Limb (tissue), 2 donors: Measurements from ENCODE around the gene SCAMP4.
A peak's percentile ranks its signal among the peaks of the same experiment; 100 is the strongest.
"Not testable (repeated sequence)": the region's sequence is repeated elsewhere in the genome, so short reads cannot be mapped to it uniquely, and the experiment has no call there.

Source experiments
- DNase-seq, 2 donors: peaks; one replicate each; pipeline ENCODE4 v3.0.0-alpha.2; 2016; ENCODE audit errors: extremely low spot score in 2 of 2

The SCAMP4 gene

DNA sequence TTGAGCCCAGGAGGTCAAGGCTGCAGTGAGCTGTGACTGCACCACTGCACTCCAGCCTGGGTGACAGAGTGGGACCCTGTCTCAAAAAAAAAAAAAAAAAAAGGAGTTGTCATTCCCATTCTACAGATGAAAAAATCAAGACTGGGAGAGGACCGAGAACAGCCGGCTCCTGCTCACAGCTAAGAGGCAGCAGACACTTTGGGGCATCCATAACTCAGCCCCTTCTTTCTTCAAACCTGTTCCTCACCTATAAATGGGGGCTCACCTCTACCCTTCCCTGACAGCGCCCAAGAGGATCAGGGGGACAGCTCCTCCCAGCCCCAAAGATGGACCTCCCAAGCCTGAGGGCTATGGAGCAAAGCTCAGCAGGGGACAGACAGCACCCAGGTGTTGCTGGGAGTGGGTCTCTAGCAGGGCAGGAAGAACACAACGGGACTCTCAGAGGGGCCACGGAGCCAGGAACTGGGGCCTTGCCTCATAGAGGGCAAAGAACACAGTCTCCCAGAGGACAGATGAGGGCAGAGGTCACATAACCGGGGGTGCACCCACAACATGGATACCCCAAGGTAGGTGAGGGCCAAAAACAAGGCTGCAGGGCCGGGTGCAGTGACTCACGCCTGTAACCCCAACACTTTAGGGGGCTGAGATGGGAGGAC, 38.4 kb upstream of the SCAMP4 start:
- no peak for DNase-seq

DNA sequence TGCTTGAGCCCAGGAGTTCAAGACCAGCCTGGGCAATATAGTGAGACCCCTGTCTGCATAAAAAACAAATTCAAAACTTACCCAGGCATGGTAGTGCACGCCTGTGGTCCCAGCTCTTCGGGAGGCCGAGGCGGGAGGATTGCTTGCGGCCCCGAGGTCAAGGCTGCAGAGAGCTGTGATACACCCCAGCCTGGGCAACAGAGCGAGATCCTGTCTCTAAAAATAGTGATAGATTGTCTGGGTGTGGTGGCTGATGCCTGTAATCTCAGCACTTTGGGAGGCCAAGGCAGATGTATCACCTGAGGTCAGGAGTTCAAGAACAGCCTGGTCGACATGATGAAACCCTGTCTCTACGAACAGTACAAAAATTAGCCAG, 37.9 kb upstream of the SCAMP4 start:
- DNase-seq: no peak

DNA sequence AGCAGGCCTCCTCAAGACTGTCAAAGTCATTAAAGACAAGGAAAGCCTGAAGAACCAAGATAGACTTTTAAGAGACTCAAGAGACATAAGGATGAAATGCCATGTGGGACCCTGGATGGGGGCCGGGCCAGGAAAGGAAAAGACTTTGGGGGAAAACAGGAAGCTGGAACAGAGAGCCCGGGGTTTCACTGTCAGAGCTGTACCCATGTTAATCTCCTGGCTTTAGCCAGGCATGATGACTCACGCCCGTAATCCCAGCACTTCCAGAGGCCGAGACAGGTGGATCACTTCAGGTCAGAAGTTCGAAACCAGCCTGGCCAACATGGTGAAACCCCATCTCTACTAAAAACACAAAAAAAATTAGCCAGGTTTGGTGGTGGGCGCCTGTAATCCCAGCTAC, 36.2 kb upstream of the SCAMP4 start:
- no peak for DNase-seq

DNA sequence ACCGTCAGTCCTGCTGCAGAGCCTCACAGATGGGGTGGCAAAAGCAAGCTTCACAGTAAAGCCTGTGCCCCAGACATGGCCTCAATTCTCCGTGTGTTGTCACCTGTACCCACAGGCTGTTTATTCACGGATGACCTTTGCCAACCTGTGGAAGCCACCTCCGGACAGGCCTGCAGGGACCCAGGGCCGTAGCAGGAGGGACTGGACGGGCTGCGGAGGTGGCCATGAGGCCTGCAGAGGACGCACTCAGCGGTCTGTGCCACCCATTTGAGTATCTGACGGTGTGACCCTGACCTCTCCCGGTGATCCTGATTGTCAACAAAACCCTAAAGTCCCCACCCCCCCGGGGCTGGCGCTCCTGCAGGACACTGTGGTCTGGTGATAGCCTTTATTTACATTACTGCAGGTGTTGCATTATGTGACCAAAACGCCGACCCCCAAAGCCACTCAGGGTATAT, 34.0 kb upstream of the SCAMP4 start:
- no peak for DNase-seq

DNA sequence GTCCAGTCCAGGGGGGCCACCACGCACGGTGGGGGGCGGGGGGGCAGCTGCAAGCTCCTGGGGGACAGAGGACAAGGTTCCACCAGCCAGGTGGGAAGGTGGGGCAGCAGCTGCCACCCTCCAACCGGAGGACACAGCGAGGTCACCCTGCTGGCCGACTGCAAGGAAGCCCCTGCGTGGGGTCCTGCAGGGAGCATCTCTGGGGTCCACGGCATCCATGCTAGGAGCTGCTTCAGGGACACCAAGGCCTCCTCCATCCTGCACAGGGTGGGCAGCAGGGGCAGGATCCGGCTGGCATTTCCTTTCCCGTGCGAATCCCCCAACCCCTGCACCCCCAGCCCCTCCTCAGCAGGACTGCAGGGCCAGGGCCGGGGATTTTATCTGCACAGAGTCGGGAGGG, 33.6 kb upstream of the SCAMP4 start:
- DNase-seq: no peak

DNA sequence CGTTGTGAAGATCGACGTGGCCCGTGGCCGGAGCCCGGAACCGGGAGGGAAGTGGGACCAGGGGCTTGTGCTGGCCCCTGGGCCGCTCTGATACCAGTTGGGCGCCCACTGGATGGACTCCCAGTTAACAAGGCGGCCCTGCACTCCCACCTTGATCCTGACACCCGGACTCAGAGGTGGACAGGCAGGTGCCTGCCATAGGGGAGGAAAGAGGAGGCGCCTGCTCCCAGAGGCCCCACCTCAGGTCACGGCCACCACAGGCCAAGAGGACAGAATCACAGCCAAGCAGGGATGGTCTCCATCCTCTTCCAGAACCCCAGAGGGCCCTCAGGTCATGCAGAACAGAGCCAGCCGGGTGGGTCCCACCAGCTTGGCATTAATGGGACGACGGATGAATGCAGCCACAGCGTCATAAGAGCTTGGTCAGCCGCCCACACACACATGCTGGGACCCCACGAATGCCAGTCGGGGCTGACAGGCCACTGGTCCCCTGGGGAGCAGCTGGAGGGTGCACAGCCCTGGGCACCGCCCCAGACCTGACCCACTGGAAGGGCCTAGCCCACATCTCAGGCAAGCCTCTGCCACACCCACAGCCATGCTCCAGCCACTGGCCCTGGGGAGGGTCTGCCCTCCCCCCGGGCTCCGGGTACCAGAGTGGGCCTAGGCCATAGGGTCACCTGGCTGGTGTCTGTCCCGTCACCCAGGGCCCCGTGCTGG, 32.2 kb upstream of the SCAMP4 start:
- no peak for DNase-seq

DNA sequence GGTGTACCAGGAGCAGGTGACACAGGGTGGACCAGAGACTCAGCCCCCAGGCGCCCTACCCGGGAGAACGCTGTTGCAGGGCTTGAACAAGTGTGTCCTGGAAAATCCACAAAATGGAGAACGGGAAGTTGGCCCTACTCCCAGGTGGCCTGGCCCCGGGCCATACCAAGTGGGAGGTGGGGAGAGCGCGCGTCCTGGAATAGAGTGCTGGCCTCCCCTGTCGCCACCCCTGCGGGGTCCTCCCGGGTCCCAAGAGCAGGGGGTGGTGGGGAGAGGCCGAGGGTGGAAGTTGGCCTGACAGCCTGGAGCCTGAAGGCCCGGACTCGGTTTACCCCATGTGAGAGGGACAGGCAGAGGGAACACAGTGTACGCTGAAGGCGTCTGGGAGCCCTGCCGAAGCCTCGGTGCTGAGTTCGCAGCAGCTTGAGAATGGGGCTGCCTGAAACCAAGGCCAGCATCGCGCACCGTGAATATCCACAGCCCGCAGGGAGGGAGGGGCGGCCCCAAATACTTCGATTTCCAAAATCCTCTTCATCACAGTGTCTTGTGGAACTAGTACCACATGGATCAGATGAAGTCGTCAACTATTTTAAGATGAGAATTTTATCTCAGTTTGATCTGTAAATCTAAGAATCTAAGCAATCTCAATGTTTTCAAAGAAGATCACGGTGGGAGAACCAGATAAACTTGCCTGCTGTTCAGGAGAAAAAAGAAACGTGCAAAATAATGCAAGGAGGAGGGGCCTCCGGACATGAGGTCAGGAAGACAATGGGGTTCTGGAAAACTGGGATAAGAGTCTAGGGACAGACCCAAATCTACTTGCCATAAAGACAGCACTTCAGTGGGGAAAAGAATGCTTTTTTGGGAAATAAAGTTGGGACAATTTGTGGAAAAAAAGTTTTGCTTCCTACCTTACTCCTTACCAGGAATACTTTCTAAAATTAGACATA, 31.4 kb upstream of the SCAMP4 start:
- no peak for DNase-seq

DNA sequence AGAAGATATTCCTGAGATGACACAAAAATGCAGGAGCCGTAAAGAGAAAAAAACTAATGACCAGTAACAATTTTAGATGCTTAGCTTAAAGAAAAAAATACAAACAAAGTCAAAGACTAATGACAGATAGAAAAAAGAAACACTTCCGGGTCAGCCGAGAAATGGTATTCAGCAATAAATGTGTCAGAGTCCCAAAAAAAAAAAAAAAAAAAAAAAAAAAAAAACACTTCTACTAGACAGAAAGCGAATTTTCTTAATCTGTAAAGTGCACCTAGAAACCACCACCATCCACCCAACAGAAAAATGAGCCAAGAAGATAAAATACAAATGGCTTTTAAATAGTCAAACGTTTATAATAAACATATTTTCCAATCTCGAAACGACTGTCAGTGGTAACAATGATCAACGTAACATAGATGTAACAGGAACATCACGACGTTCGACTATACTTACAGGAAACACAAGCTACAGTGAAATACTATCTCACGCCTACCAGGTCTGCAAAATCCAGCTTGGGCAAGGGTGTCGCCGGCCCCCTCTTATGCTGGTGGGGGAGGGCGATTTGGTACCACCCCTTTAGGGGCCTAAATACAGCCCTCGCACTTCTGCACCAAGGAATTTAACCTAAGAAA, 30.5 kb upstream of the SCAMP4 start:
- no peak for DNase-seq

DNA sequence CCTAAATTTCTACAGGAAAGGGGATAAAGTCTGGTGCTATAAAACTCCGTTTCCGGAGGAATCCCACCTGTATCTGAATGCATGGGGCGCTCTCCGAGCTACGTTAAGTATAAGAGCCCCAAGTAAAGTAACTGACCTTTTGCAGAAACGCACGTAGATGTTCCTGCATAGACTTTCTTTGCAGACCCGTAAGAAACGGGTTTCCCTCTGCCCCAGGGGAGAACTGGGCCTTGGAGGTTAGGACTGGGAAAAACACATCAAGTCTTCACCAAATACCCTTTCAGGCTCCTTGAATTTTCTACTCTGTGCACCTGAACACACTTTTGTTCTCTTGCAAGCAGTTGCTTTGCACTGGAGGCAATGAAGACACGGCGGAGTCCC, 29.9 kb upstream of the SCAMP4 start:
- not testable (repeated sequence) for DNase-seq

DNA sequence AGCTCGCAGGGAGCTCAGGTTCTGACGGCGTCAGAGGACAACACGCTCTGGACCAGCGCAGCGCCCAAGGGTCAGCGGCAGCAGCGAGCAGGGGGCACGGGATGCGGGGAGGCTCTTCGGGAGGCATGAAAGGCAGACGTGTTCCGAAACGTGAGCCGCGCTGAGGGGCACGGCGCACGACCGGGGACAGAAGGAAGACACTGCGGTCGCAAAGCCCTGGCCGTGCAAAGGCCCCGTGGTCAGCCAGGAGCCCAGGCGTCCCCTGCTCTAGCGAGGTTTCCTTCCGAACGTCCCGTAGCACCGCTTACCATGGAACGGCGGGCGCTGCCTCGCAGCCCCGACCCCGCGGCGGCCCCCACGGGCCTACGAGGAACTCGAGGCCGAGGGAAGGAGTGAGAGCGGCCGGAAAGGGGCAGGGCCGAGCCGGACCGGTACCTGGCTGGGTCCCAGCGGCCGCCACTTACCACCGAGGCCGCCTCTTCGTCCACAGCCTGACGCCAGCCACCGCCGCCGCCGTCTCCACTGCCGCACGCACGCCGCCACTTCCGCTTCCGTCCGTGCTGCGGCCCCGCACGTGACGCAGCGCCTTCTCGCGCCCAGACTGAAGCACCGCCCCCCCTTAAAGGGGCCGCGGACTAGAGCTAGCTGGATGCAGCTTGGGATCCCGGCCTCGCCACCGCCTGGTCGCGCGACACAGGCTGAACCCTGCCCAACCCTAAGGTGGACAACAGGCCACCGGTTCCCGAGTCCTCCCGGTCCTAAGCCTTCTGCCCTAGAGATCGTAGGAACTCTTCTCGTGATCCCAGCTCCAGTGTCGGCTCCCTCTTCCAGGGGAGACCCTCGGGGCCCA, 29.3 kb upstream of the SCAMP4 start:
- DNase-seq: peak; percentile 92 to 93

DNA sequence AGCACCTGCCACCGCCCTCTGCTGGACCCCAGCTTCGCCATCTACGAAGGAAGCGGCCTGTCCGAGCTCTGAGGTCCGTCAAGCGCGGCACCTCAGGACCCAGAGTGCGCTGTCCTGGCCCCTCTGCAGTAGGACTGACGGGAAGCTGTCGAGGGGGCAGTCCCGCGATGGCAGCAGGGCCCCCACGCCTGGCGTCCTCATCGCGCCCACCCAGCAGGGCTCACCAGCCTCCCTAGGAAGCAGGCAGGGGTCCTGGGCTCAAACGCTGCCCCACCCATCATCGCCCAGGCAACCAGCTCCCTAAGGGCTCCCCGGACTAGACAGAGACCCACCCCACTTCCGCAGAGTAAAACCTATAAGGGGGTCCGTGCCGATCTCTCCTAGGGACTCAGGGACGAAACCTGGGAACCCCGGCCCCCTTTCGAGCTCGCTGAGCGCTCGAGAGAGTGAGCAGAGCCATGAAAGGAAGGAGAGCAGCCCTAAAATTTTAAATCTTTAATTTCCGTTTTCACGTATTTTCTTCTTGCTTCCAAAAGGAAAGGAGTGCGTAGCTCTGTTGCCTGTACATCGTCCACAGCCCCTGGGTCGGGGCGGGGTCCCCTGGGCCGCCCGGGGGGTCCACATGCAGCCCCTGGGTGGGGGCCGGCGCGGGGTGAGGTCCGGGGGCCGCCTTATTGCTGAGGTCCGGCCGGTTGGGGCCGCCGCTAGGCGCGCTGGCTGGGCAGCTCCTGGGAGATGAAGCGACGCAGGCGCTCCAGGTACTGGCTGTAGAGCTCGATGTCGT, 28.5 kb upstream of the SCAMP4 start:
- not testable (repeated sequence) for DNase-seq

DNA sequence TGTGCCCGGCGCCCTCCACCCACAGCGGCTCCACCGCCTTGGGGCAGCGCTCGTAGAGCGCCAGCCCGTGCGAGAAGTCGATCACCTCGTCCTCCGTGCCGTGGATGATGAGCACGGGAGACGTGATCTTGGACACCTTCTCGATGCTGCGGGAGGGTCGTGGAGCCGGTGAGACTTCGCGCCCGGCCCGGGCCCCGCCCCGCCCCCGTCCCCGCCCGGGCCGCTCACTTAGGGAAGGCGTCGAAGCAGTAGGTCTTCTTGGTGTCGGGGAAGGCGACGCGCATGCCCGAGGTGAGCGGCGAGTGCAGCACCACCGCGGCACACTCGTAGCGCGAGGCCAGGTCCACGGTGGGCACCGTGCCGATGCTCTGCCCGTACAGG, 27.9 kb upstream of the SCAMP4 start:
- not testable (repeated sequence) for DNase-seq

DNA sequence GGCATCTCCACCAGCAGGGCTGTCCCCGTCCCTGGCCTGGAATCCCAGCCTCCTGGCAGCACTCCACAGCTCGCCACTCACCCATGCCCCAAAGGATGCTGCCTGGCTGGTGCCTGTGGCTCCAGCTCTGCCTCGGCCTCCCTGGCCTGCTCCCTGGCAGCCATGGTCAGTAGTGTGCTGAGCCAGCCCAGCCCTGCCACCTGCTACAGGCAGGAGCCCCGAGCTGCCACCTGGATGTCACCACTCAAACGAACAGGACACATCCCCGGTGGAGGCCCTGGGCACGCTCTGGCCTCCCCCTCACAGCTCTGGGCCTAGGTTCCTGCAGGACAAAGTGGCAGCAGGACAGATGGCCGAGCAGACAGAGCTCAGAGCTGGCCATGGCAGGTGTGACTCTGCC, 26.6 kb upstream of the SCAMP4 start:
- DNase-seq: not testable (repeated sequence)

DNA sequence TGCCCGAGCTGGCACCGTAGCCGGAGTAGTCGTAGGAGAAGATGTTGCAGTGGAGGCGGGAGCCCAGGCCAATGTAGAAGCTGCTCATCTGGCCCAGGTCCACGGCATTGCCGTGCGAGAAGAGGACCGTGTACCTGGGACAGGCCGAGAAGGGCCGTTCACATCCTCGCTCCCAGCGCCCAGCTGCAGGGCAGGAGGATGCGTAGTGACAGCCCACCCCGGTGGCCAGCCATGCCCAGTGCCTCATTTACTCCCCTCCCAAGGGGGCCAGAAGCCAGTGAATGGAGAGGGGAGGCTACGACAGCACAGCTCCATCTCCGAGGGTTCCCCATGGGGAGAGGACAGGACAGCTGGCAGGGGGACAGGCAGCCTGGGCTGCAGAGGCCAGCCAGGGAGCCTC, 25.2 kb upstream of the SCAMP4 start:
- not testable (repeated sequence) for DNase-seq

DNA sequence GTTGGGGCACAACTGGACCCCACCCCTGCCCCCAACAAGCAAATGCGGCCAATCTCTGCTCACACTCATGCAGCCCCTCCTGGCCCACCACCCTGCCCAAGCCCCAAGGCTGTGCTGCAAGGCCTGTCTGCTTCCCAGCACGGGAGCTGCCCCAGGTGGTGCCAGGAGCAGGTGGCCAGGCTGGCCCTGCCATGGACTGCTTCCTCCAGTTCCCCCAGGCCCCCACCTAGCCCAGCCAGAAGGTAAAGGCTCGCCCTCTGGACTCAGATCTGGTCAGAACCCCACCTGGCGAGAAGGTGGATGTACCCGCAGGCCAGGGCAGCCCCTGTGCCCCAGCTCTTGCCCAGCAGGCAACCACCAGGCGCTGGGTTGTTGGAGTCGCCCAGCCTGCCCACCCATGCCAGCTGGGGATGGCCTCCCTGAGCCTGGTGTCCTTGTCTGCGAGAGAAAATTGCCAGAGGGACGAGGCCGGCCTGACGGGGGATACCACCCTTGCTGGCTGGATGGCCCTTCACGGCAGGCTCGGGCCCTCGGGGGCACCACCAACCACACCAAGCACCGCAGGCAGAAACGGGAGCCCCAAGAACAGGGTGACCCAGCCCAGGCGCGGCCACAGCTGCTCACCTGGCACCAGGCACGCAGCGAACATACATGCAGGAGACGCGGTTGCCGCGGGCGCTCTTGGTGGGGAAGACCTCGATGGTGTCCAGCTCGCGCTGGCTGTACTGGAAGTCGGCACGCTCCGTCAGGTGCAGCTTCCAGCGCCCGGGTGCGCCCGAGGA, 24.4 kb upstream of the SCAMP4 start:
- DNase-seq: no peak

DNA sequence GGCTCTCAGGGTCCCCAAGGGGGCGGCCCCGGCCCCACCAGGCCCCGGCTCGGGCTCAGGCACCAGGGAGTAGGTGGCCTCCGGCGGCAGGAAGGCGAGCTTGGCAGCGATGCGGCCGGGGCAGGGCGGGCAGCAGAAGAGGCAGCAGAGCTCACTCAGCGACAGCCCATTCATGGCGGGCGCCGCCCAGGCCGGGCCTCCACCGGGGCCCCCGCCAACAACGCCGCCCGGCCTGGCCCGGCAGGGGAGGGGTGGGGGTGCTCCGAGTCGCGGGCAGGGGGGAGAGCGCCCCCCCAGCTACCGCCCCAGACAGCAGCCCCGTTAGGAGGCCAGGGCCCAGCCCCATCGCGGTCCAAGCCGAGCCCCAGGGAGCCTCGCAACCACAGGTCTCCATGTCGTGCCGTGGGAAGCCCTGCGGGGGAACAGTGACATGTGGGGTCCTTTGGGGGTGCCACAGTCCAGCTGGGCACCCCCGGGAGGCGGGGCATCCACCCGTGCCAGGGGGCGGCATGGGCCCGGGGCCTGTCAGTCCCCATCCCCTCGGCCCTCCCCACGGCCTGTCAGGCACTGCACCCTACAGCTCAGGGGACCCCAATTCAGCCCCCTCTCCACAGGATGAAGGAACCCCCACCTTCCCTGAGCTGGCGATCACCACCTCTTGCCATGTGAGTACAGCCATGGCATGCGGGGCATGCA, 23.7 kb upstream of the SCAMP4 start:
- DNase-seq: not testable (repeated sequence)

DNA sequence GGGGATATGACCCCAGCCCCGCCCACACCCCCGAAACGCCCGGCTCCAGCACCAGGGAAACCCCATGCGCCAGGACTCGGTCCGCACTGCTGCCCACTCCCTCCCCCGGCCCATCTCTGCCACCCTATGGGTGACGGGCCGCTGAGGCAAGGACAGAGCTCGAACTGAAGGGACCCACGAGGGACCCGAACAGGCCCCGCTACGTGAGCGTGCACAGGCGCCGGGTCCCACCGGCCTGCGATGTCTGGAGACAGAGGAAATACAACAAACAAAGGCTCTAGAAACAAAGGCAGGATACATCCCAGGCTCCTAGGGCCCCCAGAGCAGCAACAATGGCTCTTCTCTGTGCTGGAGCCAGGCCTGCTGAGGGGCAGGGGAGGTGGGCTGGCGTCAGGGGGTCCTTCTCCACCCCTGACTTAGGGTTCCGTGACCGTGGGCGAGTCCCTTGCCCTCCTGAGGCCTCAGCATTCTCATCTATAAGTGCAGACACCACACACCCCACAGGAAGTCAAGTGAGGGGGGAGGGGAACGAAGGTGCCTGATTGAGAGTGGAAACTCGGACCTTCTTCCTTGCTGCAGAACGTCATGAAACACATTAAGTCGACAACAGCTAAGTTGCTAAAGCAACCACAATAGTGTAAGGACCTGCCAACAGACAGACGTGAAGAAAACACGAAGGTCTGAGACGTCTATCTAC, 23.0 kb upstream of the SCAMP4 start:
- DNase-seq: no peak
